Measurements from ENCODE around the gene SLC46A2.

Gene SLC46A2

GRCh38 chr9:112850840-112851239, 39.8 kb downstream of the SLC46A2 start:
- H3K9me3 ChIP-seq (ENCODE audit: low read depth, low read length), result no peaks in the 10 kb centered on the region
- no peaks in the 10 kb centered on the region for H3K36me3 ChIP-seq (ENCODE audit: insufficient read depth, low read length)
- H3K9ac ChIP-seq (ENCODE audit: insufficient read length), result no peak overlapping the region
- no peak for TF ChIP-seq POLR2AphosphoS5 (IDR thresholded peaks at IDR 0.05; ENCODE audit: borderline replicate concordance, low read depth, low read length)
- no peak for TF ChIP-seq EZH2 (IDR thresholded peaks at IDR 0.05)
- no peak for DNase-seq (ENCODE audit: low read depth, low spot score)
- no peak overlapping the region for H3K4me3 ChIP-seq
- H3K27ac ChIP-seq, result no peak overlapping the region

GRCh38 chr9:112849363-112849922, 41.2 kb downstream of the SLC46A2 start:
- no peaks in the 10 kb centered on the region for H3K9me3 ChIP-seq (ENCODE audit: low read depth, low read length)
- no peaks in the 10 kb centered on the region for H3K36me3 ChIP-seq (ENCODE audit: insufficient read depth, low read length)
- no peak overlapping the region for H3K4me3 ChIP-seq
- no peak overlapping the region for H3K9ac ChIP-seq (ENCODE audit: insufficient read length)
- TF ChIP-seq EZH2 (IDR thresholded peaks at IDR 0.05) (no peak), POLR2AphosphoS5 (IDR thresholded peaks at IDR 0.05; ENCODE audit: borderline replicate concordance, low read depth, low read length) (no peak)
- DNase-seq (ENCODE audit: low read depth, low spot score), result no peak
- no peak overlapping the region for H3K27ac ChIP-seq

GRCh38 chr9:112848316-112849151, 42.1 kb downstream of the SLC46A2 start:
- DNase-seq (ENCODE audit: low read depth, low spot score), result no peak
- H3K36me3 ChIP-seq (ENCODE audit: insufficient read depth, low read length), result no peaks in the 10 kb centered on the region
- no peak overlapping the region for H3K9ac ChIP-seq (ENCODE audit: insufficient read length)
- no peak for TF ChIP-seq POLR2AphosphoS5 (IDR thresholded peaks at IDR 0.05; ENCODE audit: borderline replicate concordance, low read depth, low read length)
- TF ChIP-seq FOXP2 (optimal IDR thresholded peaks at IDR 0.05; ENCODE audit: control extremely low read depth, extremely low read length, insufficient read depth), result no peak
- TF ChIP-seq EZH2 (IDR thresholded peaks at IDR 0.05), result no peak
- no peaks in the 10 kb centered on the region for H3K9me3 ChIP-seq (ENCODE audit: low read depth, low read length)
- no peak overlapping the region for H3K27ac ChIP-seq
- H3K4me3 ChIP-seq, result no peak overlapping the region

- DNase-seq (ENCODE audit: low read depth, low spot score), result no peak
- Histone ChIP-seq H3K9ac (ENCODE audit: insufficient read length) (no peak overlapping the region), H3K9me3 (ENCODE audit: low read depth, low read length) (no peaks in the 10 kb centered on the region), H3K27ac (no peak overlapping the region), H3K4me3 (no peak overlapping the region), H3K36me3 (ENCODE audit: insufficient read depth, low read length) (no peaks in the 10 kb centered on the region)
- no peak for TF ChIP-seq FOXP2 (optimal IDR thresholded peaks at IDR 0.05; ENCODE audit: control extremely low read depth, extremely low read length, insufficient read depth)
- TF ChIP-seq EZH2 (IDR thresholded peaks at IDR 0.05), result no peak
- no peak for TF ChIP-seq POLR2AphosphoS5 (IDR thresholded peaks at IDR 0.05; ENCODE audit: borderline replicate concordance, low read depth, low read length)
Measured at GRCh38 chr9:112846528-112847488, 43.9 kb downstream of the SLC46A2 start.

GRCh38 chr9:112844771-112845542, 45.7 kb downstream of the SLC46A2 start:
- Histone ChIP-seq H3K9me3 (ENCODE audit: low read depth, low read length) (no peaks in the 10 kb centered on the region), H3K27ac (no peak overlapping the region), H3K9ac (ENCODE audit: insufficient read length) (no peak overlapping the region), H3K36me3 (ENCODE audit: insufficient read depth, low read length) (no peaks in the 10 kb centered on the region), H3K4me3 (0 out of 2 replicates have a peak overlapping the region, but pooled peaks have one; percentile 4)
- no peak for DNase-seq (ENCODE audit: low read depth, low spot score)
- TF ChIP-seq POLR2AphosphoS5 (IDR thresholded peaks at IDR 0.05; ENCODE audit: borderline replicate concordance, low read depth, low read length) (no peak), FOXP2 (optimal IDR thresholded peaks at IDR 0.05; ENCODE audit: control extremely low read depth, extremely low read length, insufficient read depth) (no peak), EZH2 (IDR thresholded peaks at IDR 0.05) (no peak)

- DNase-seq (ENCODE audit: low read depth, low spot score), result no peak
- no peak for TF ChIP-seq POLR2AphosphoS5 (IDR thresholded peaks at IDR 0.05; ENCODE audit: borderline replicate concordance, low read depth, low read length)
- no peak for TF ChIP-seq FOXP2 (optimal IDR thresholded peaks at IDR 0.05; ENCODE audit: control extremely low read depth, extremely low read length, insufficient read depth)
- no peak for TF ChIP-seq EZH2 (IDR thresholded peaks at IDR 0.05)
- Histone ChIP-seq H3K9me3 (ENCODE audit: low read depth, low read length) (no peaks in the 10 kb centered on the region), H3K36me3 (ENCODE audit: insufficient read depth, low read length) (no peaks in the 10 kb centered on the region), H3K27ac (no peak overlapping the region), H3K4me3 (no peak overlapping the region), H3K9ac (ENCODE audit: insufficient read length) (no peak overlapping the region)
Measured at GRCh38 chr9:112842555-112842954, 48.1 kb downstream of the SLC46A2 start.

- TF ChIP-seq POLR2AphosphoS5 (IDR thresholded peaks at IDR 0.05; ENCODE audit: borderline replicate concordance, low read depth, low read length) (no peak), EZH2 (IDR thresholded peaks at IDR 0.05) (no peak), FOXP2 (optimal IDR thresholded peaks at IDR 0.05; ENCODE audit: control extremely low read depth, extremely low read length, insufficient read depth) (no peak)
- DNase-seq (ENCODE audit: low read depth, low spot score), result no peak
- H3K4me3 ChIP-seq, result no peak overlapping the region
Measured at GRCh38 chr9:112841261-112841660, 49.4 kb downstream of the SLC46A2 start.

More at GRCh38 chr9:112841261-112841660, 49.4 kb downstream of the SLC46A2 start:
- H3K9me3 ChIP-seq (ENCODE audit: low read depth, low read length), result no peaks in the 10 kb centered on the region
- no peaks in the 10 kb centered on the region for H3K36me3 ChIP-seq (ENCODE audit: insufficient read depth, low read length)
- no peak overlapping the region for H3K27ac ChIP-seq
- no peak overlapping the region for H3K9ac ChIP-seq (ENCODE audit: insufficient read length)

Data from SK-N-MC (cell line).